Erythroblast (primary cell): ENCODE measurements around the gene POP4.
A peak's percentile ranks its signal among the peaks of the same experiment; 100 is the strongest.
"Not testable (repeated sequence)": the region's sequence is repeated elsewhere in the genome, so short reads cannot be mapped to it uniquely, and the experiment has no call there.

ENCODE experiments used
- DNase-seq, 2 experiments: peaks; one replicate each; lab custom pipeline; 2025; lab: John Stamatoyannopoulos, UW
- GATA1 ChIP-seq: IDR thresholded peaks from 2 replicates; pipeline ENCODE4 v1.6.1; 2011; ENCODE audit warnings: low read depth, mild to moderate bottlenecking, control low read depth, low read length, moderate library complexity
- POLR2A ChIP-seq: IDR thresholded peaks from 2 replicates; pipeline ENCODE4 v1.6.1; 2011; ENCODE audit warnings: mild to moderate bottlenecking, low read length

The POP4 gene, protein sequence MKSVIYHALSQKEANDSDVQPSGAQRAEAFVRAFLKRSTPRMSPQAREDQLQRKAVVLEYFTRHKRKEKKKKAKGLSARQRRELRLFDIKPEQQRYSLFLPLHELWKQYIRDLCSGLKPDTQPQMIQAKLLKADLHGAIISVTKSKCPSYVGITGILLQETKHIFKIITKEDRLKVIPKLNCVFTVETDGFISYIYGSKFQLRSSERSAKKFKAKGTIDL

DNA sequence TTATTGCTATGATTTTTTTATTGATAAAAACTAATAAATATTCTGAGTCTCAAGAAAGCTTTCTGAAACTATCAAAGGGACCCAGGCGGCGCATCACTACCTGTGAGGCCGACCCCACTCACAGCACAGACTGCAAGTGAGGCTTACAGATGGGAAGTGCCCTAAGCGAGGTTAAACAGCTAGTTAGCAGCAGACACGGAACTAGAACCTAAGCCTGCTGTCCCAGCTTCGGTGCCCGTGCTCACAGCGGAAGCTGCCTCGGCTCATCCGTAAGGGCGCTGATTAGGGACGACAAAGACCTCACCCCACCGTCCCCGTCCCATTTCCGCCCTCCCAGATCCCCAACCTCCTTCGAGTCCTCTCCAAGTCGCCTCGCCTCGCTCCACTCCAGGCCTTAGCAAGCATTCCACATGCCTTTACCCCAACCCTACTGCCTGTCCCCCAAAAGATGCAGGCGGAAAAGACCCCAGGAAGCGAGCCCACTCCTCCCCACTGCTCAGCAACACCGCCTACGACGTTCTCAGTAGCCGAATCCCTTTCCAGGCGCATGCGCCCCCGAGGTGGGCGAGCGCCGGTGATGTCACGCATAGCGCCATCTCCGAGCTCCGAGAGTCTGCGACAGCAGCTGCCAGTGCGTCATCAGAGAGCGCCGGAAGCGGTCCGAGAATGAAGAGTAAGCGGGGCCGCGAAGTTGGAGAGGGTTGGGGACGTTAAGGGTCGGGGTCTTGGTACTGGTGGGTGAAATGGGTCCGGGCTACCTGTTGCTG lies at the start of gene POP4:
Gene POP4, plus strand, starts transcription at position 631 of the 767 bp plus-strand sequence. Its CDS starts 36 bp downstream, at position 667.
- TF ChIP-seq POLR2A, result peak; percentile 99
- TF ChIP-seq GATA1, result no peak

DNA sequence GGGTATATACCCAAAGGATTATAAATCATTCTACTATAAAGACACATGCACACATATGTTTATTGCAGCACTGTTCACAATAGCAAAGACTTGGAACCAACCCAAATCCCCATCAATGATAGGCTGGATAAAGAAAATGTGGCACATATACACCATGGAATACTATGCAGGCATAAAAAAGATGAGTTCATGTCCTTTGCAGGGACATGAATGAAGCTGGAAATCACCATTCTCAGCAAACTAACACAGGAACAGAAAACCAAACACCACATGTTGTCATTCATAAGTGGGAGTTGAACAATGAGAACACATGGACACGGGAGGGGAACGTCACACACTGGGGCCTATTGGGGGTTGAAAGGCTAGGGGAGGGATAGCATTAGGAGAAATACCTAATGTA lies 47.0 kb upstream of the POP4 start:
- DNase-seq, result not testable (repeated sequence)

More for the DNA sequence above, at the start of gene POP4:
- DNase-seq, result peak; percentile 97 to 98

DNA sequence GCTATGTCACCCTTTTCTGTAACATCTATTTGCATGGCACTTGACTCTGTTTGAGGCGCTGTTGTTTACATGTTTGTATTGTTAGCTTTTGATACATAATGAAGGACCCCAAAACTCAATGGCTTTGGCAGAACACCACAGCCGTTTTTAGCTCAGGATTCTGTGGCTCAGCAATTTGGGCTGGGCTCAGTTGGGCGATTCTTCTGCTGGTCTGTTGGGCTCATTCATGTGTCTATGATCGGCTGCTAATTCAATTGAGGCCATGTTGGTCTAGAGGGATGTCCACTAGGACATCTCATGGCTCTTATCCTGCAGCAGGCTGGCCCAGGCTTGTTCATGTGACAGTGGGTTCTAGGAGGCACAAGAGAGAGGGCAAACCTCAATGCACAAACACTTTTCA lies 46.3 kb upstream of the POP4 start:
- DNase-seq, result no peak
- no peak for TF ChIP-seq POLR2A
- TF ChIP-seq GATA1, result no peak

DNA sequence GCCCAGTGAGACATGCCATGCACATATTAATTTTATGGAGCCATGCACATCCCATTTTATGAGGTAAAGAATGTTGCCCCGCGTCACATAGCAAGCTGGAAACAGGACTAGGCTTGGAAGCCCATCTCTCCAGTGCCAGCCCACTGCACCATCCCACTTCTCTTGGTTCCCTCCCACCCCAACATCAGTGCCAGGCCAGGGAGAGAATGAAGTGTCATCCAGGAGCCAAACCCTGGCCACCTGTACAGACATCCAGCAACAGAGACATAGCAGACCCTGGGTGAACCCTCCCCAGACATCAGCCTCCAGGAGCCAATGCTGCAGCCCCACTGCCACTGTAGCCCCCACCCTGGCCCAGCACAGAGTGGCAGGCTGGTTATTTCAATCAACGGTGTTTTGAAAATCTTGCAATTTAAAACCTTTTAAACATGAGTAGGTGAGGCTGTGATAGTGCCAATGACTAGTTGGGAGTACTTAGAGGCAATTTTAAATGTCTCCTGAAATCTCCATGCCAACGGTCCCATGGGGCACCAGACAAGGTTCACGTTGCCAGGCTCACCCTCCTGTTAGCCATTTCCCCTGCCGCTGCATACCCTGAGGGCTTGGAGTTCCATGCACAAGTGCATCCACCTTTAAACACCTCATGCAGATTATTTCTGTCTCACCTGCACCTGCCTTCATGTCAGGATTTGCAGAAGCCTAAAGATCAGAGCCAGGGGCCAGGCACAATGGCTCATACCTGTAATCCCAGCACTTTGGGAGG lies 45.6 kb upstream of the POP4 start:
- TF ChIP-seq GATA1, result no peak
- DNase-seq, result no peak

DNA sequence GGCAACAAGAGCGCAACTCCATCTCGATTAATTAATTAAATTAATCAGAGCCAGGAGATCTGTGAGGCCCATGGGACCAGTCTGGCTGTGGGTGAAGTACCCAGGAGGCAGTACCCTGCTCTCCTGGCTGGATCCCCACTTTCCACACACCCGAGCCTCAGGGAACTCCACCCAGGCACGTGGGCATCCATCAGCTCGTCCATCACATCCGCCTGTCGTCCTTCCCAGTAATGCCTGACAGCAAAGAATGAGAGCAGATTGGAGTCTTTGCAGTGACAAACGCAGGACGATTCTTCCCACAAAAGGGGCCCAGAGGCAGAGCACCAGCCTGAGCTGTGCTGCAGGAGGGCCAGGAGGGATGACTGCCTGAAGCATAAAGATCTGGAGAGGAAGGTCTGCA lies 44.5 kb upstream of the POP4 start:
- TF ChIP-seq GATA1 (no peak), POLR2A (no peak)

DNA sequence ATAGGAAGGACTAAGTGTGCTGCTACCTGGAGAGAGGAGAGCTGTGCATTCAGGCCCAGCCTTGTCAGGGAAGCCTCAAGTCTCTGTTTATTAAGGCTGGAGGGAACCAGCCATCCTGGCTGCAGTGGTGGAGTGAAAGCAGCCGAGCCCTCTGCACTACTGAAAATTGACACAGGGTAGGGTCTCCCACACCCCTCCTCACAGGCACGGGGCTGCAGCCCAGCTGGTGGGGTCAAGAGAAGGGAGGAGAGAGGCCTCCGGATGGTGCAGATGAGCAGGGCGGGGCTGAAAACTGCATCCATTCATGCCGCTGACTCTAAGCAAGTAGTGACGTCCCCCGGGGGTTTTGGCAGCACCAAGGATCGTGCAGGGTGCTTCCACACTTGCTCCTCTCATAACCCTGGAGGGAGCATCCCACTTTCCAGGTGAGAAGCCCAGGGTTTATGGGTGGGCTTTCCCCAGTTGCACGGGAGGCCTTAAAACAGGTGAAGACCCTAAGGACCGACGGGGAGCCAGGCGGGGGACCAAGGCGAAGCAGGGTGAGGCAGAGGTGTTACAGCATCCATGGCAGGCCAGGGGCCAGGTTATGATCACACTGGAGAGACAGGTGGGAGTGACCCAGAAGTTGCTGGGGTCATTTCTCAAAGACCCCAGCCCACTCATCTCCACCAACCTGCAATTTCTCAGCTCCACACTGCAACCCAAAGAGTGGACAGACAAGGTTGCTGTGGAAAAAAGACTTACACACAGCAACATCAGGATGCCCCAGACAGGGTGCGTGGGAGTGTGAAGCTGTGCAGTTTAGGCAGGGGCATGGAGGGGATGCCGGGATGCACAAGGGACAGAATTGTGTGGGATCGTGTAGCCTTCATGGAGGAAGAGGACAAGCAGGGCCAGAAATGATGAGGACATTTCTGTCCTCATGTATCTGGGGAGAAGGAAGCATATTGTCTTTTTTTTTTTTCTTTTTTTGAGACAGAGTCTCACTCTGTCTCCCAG lies 43.5 kb upstream of the POP4 start:
- DNase-seq, result no peak
- no peak for TF ChIP-seq GATA1
- TF ChIP-seq POLR2A, result no peak

More for the DNA sequence above, 44.5 kb upstream of the POP4 start:
- DNase-seq, result no peak

DNA sequence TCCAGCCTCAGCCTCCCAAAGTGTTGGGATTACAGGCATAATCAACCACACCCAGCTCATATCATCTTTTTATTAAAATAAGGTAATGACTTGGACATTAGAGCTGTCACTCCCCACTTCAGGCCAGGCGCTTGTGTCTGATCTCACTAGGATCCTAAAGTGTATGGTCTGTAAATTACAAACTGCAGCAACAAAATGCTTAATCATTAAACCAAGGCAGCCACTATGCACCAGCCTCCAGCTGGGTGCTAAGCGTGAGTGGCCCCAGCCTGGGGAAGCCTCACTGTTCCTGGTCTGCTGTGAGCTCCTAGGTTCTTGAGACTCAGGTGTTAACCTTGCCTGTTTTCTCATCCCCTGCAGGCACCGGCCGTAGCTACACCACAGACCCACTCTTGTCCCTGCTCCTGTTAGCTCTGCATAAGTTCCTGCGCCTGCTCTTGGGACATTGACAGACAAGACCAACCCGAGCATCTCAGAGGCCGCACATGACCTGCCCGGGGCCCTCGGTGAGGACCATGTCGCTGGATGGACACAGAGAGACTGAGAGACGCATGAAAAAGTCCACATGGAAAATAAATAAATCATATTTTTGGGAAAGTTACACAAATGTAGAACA lies 42.5 kb upstream of the POP4 start:
- no peak for DNase-seq

DNA sequence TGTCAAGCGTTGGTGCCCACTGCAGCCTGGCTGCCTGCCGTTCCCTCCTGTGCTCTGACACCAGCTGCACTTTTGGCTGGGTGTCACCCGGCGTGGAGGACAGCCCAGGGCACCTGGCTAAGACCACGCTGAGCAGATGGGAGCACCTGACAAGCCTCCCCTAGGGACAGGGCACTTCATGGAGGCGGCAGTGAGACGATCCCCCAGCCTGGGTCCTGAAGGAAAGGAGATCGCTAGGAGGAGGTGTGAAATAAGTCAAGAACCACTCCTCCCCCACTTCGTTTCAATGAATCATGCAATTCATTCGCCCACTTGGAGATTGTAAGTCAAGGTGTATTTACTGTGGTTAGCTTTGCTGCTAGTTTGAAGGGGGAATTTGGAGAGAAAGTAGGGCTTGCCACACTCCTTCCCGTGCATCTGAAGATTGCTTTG lies 41.5 kb upstream of the POP4 start:
- no peak for DNase-seq
- TF ChIP-seq GATA1 (no peak), POLR2A (no peak)

More for the DNA sequence above, 42.5 kb upstream of the POP4 start:
- TF ChIP-seq POLR2A (no peak), GATA1 (no peak)

DNA sequence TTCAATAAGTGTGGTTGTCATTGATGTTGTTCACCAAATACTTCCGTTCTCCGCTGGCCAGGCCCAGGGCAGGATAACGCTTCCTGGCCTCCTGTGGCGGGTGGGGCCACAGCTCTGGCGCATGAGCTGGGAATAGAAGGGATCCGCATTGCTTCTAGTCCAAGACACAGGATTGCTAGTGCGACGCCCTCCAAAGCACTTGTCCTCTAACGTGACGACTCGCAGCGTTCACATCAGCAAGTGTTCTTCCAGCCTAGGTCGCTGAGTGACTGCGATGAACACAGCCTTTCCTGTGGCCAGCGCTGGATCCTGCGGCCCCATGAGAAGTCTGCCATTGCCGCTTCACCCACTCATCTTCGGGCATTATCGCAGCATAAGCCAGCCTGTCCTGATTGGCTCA lies 40.9 kb upstream of the POP4 start:
- DNase-seq, result no peak
- TF ChIP-seq POLR2A, result no peak
- no peak for TF ChIP-seq GATA1

DNA sequence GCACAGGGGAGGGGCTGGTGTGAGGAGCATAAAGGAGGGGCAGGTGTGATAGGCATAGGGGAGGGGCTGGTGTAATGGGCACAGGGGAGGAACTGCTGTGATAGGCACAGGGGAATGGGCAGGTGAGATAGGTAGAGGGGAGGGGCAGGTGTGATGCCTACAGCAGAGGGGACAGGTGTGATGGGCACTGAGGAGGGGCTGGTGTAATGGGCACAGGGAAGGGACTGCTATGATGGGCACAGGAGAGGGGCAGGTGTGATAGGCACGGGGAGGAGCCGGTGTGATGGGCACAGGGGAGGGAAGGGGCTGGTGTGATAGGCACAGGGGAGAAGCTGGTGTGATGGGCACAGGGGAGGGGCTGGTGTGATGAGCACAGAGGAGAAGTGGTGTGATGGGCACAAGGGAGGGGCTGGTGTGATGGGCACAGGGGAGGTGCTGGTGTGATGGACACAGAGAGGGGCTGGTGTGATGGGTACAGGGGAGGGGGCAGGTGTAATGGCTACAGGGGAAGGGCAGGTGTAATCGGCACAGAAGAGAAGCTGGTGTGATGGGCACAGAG lies 39.5 kb upstream of the POP4 start:
- TF ChIP-seq POLR2A, result no peak
- no peak for TF ChIP-seq GATA1
- no peak for DNase-seq

DNA sequence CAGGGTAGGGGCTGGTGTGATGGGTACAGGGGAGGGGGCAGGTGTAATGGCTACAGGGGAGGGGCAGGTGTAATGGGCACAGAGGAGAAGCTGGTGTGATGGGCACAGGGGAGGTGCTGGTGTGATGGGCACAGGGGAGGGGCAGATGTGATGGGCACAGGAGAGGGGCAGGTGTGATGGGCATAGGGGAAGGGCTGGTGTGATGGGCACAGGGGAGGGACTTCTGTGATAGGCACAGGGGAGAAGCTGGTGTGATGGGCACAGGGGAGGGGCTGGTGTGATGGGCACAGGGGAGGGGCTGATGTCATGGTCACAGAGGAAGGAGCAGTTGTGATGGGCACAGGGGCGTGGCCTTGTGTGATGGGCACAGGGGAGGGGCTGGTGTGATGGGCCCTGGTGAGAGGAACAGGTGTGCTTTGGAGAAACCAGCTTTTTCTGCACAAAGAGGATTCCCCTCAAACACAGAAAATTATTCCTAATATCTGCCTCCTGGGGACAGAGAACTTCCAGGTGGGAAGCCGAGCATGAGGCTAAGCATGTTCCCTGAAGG lies 38.6 kb upstream of the POP4 start:
- no peak for DNase-seq
- TF ChIP-seq GATA1 (no peak), POLR2A (no peak)
